HepG2 (cell line): ENCODE measurements around the gene CEP131. TPM values are rescaled to one million over a fixed set of nuclear protein-coding genes. Genes with fewer than 3 reads are reported as not detected.

ENCODE experiments used
- FOSL1 ChIP-seq: sonication (generic); formaldehyde crosslinking; IDR thresholded peaks from 2 replicates; pipeline ENCODE4 v1.9.0; 2021; ENCODE audit warnings: missing genetic modification reagents, borderline replicate concordance
- FOXK2 ChIP-seq: fragments of 450-650 bp; IDR thresholded peaks from 2 replicates; pipeline ENCODE4 v1.6.1; 2016
- GABPA ChIP-seq, 2 experiments: IDR thresholded peaks; 2 replicates each; pipeline ENCODE4 v1.6.1; 2011 to 2016; ENCODE audit warnings: low read depth in 2 of 2, low read length in 1 of 2, missing biosample characterization in 1 of 2, missing genetic modification characterization in 1 of 2
- HNRNPL ChIP-seq: fragments of 200-400 bp; formaldehyde crosslinking; IDR thresholded peaks from 2 replicates; pipeline ENCODE4 v1.6.1; 2017; ENCODE audit warnings: mild to moderate bottlenecking, low read depth, low read length
- HOXA5 ChIP-seq: sonication (generic); formaldehyde crosslinking; IDR thresholded peaks from 2 replicates; pipeline ENCODE4 v1.4.0; 2020; ENCODE audit warnings: missing genetic modification reagents
- HOXD1 ChIP-seq: sonication (generic); formaldehyde crosslinking; IDR thresholded peaks from 2 replicates; pipeline ENCODE4 v1.5.0; 2020; ENCODE audit warnings: missing genetic modification reagents
- JUND ChIP-seq: sonication (generic); formaldehyde crosslinking; IDR thresholded peaks from 2 replicates; pipeline ENCODE4 v1.8.0; 2022; ENCODE audit warnings: mild to moderate bottlenecking, missing genetic modification reagents
- KLF13 ChIP-seq: sonication (generic); formaldehyde crosslinking; IDR thresholded peaks from 2 replicates; pipeline ENCODE4 v1.4.0; 2020; ENCODE audit warnings: mild to moderate bottlenecking, missing genetic modification reagents
- MLXIP ChIP-seq: sonication (generic); formaldehyde crosslinking; IDR thresholded peaks from 2 replicates; pipeline ENCODE4 v1.9.0; 2021; ENCODE audit warnings: missing genetic modification reagents, borderline replicate concordance
- RBFOX2 ChIP-seq: fragments of 200-400 bp; formaldehyde crosslinking; IDR thresholded peaks from 2 replicates; pipeline ENCODE4 v1.6.1; 2017; ENCODE audit warnings: low read depth, mild to moderate bottlenecking, low read length
- RXRA ChIP-seq: sonication (generic); formaldehyde crosslinking; IDR thresholded peaks from 2 replicates; pipeline ENCODE4 v1.5.1; 2020; ENCODE audit warnings: missing genetic modification reagents
- TCF12 ChIP-seq, 2 experiments: fragments of 450-650 bp in 1 of 2; sonication (generic) in 1 of 2; formaldehyde crosslinking in 1 of 2; IDR thresholded peaks; 2 replicates each; pipeline versions ENCODE4 v1.6.1 to v1.8.0; 2017 to 2022; ENCODE audit warnings: antibody characterized with exemption in 1 of 2, mild to moderate bottlenecking in 1 of 2, missing genetic modification reagents in 1 of 2, moderate library complexity in 1 of 2
- ZBTB38 ChIP-seq: sonication (generic); formaldehyde crosslinking; IDR thresholded peaks from 2 replicates; pipeline ENCODE4 v1.5.1; 2020; ENCODE audit warnings: mild to moderate bottlenecking, missing genetic modification reagents
- ZC3H13 ChIP-seq: sonication (generic); formaldehyde crosslinking; IDR thresholded peaks from 2 replicates; pipeline ENCODE4 v1.8.1; 2023; ENCODE audit warnings: mild to moderate bottlenecking, missing genetic modification reagents, moderate library complexity
- ZNF430 ChIP-seq: sonication (generic); formaldehyde crosslinking; IDR thresholded peaks from 2 replicates; pipeline ENCODE4 v1.9.0; 2021; ENCODE audit warnings: mild to moderate bottlenecking, missing genetic modification reagents
- ZNF788 ChIP-seq: sonication (generic); formaldehyde crosslinking; IDR thresholded peaks from 2 replicates; pipeline ENCODE4 v1.5.0; 2020; ENCODE audit warnings: mild to moderate bottlenecking, missing genetic modification reagents, borderline replicate concordance
- ZNF879 ChIP-seq: sonication (generic); formaldehyde crosslinking; IDR thresholded peaks from 2 replicates; pipeline ENCODE4 v1.8.1; 2023; ENCODE audit warnings: missing genetic modification reagents
- ZSCAN31 ChIP-seq: sonication (generic); formaldehyde crosslinking; IDR thresholded peaks from 2 replicates; pipeline ENCODE4 v1.5.0; 2020; ENCODE audit warnings: low read depth, mild to moderate bottlenecking, missing genetic modification reagents
- polyA plus RNA-seq, 8 experiments: library from polyadenylated mRNA; depleted of rRNA in 3 of 8; stranded (reverse) in 7 of 8; unstranded in 1 of 8; fragments of >200 nt; fragmentation: Illumina TruSeq in 4 of 8; extraction: Trizol in 4 of 8; gene quantifications; 2 replicates each; pipeline versions ENCODE4 v1.2.1 to v1.2.3, GENCODE V29; 2011 to 2016; ENCODE audit warnings: low read depth in 4 of 8, missing spikeins in 1 of 8, mixed read lengths in 1 of 8; ENCODE audit not compliant: insufficient read depth in 1 of 8
- total RNA-seq, 5 experiments: library from RNA; depleted of rRNA; stranded (reverse); fragments of >200 nt; fragmentation: Illumina TruSeq; extraction: Trizol; gene quantifications; 2 replicates each; pipeline ENCODE4 v1.2.3, GENCODE V29; 2016; ENCODE audit warnings: low read depth in 1 of 5
- TF ChIP-seq, protein P1 (sequence below): sonication (generic); formaldehyde crosslinking; IDR thresholded peaks from 2 replicates; pipeline ENCODE4 v1.4.0; 2020; ENCODE audit warnings: mild to moderate bottlenecking, missing genetic modification reagents
- TF ChIP-seq, protein P2 (sequence below): sonication (generic); formaldehyde crosslinking; IDR thresholded peaks from 2 replicates; pipeline ENCODE4 v1.5.0; 2020; ENCODE audit warnings: missing genetic modification reagents

CEP131 gene
- total and polyA plus RNA-seq, 2 of the 13 experiments (the other 11 are each of a cell fraction or from before 2014, with no cell fraction given), result 5.0 to 16.8 TPM

- TF ChIP-seq, protein P1, sequence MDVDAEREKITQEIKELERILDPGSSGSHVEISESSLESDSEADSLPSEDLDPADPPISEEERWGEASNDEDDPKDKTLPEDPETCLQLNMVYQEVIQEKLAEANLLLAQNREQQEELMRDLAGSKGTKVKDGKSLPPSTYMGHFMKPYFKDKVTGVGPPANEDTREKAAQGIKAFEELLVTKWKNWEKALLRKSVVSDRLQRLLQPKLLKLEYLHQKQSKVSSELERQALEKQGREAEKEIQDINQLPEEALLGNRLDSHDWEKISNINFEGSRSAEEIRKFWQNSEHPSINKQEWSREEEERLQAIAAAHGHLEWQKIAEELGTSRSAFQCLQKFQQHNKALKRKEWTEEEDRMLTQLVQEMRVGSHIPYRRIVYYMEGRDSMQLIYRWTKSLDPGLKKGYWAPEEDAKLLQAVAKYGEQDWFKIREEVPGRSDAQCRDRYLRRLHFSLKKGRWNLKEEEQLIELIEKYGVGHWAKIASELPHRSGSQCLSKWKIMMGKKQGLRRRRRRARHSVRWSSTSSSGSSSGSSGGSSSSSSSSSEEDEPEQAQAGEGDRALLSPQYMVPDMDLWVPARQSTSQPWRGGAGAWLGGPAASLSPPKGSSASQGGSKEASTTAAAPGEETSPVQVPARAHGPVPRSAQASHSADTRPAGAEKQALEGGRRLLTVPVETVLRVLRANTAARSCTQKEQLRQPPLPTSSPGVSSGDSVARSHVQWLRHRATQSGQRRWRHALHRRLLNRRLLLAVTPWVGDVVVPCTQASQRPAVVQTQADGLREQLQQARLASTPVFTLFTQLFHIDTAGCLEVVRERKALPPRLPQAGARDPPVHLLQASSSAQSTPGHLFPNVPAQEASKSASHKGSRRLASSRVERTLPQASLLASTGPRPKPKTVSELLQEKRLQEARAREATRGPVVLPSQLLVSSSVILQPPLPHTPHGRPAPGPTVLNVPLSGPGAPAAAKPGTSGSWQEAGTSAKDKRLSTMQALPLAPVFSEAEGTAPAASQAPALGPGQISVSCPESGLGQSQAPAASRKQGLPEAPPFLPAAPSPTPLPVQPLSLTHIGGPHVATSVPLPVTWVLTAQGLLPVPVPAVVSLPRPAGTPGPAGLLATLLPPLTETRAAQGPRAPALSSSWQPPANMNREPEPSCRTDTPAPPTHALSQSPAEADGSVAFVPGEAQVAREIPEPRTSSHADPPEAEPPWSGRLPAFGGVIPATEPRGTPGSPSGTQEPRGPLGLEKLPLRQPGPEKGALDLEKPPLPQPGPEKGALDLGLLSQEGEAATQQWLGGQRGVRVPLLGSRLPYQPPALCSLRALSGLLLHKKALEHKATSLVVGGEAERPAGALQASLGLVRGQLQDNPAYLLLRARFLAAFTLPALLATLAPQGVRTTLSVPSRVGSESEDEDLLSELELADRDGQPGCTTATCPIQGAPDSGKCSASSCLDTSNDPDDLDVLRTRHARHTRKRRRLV (CRISPR knock-in tag), result 0 out of 2 replicates have a peak, but pooled peaks have one; percentile 35
- TF ChIP-seq ZBTB38 (CRISPR knock-in tag) (0 out of 2 replicates have a peak, but pooled peaks have one; percentile 5), KLF13 (CRISPR knock-in tag) (no peak), RXRA (CRISPR knock-in tag) (peak; percentile 76), RBFOX2 (peak; percentile 33; the same call in 1 of the 2 replicates), MLXIP (CRISPR knock-in tag) (no peak), HNRNPL (0 out of 2 replicates have a peak, but pooled peaks have one; percentile 22), JUND (CRISPR knock-in tag) (no peak), FOXK2 (no peak), HOXD1 (CRISPR knock-in tag) (0 out of 2 replicates have a peak, but pooled peaks have one; percentile 34), ZSCAN31 (0 out of 2 replicates have a peak, but pooled peaks have one; percentile 17), ZNF879 (CRISPR knock-in tag) (no peak), ZNF788 (peak; percentile 20; the same call in 1 of the 2 replicates), ZNF430 (CRISPR knock-in tag) (0 out of 2 replicates have a peak, but pooled peaks have one; percentile 25), ZC3H13 (CRISPR knock-in tag) (0 out of 2 replicates have a peak, but pooled peaks have one; percentile 62), TCF12 (IDR thresholded peaks at IDR 0.05) (no peak), TCF12 (CRISPR knock-in tag; IDR thresholded peaks at IDR 0.05) (0 out of 2 replicates have a peak, but pooled peaks have one; percentile 66), GABPA (IDR thresholded peaks at IDR 0.05; ENCODE audit: low read depth, low read length) (no peak), GABPA (CRISPR knock-in tag; IDR thresholded peaks at IDR 0.05; ENCODE audit: low read depth) (no peak), HOXA5 (0 out of 2 replicates have a peak, but pooled peaks have one; percentile 31), FOSL1 (no peak)
- TF ChIP-seq, protein P2, sequence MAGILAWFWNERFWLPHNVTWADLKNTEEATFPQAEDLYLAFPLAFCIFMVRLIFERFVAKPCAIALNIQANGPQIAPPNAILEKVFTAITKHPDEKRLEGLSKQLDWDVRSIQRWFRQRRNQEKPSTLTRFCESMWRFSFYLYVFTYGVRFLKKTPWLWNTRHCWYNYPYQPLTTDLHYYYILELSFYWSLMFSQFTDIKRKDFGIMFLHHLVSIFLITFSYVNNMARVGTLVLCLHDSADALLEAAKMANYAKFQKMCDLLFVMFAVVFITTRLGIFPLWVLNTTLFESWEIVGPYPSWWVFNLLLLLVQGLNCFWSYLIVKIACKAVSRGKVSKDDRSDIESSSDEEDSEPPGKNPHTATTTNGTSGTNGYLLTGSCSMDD (CRISPR knock-in tag), result no peak
These were observed 23.0 kb upstream of the CEP131 start (continued) for GRCh38 chr17:81245665-81246342.
